KMS-11 (cell line): ENCODE data around the gene ADAMTSL4.

Source experiments
- H2AFZ ChIP-seq: fragments of 200-600 bp; sonication (generic); 2 replicates; pipeline ENCODE4 v1.6.1; 2016; ENCODE audit warnings: antibody characterized with exemption, mixed run types, low read depth
- H3K27ac ChIP-seq: fragments of 200-600 bp; sonication (generic); 2 replicates; pipeline ENCODE4 v1.6.1; 2016; ENCODE audit warnings: mild to moderate bottlenecking, mixed run types
- H3K27me3 ChIP-seq: fragments of 200-600 bp; sonication (generic); 2 replicates; pipeline ENCODE4 v1.6.1; 2017; ENCODE audit warnings: mild to moderate bottlenecking, low read depth, mixed run types, moderate library complexity; ENCODE audit not compliant: insufficient read depth
- H3K36me3 ChIP-seq: fragments of 200-600 bp; sonication (generic); 2 replicates; pipeline ENCODE4 v1.6.1; 2017; ENCODE audit warnings: mild to moderate bottlenecking, mixed run types; ENCODE audit not compliant: insufficient read depth
- H3K4me1 ChIP-seq: fragments of 200-600 bp; sonication (generic); 2 replicates; pipeline ENCODE4 v1.6.1; 2016; ENCODE audit warnings: mild to moderate bottlenecking, low read depth, mixed run types; ENCODE audit not compliant: poor library complexity, severe bottlenecking
- H3K4me2 ChIP-seq: fragments of 200-600 bp; sonication (generic); 2 replicates; pipeline ENCODE4 v1.7.0; 2016; ENCODE audit warnings: mild to moderate bottlenecking, mixed run types
- H3K4me3 ChIP-seq: fragments of 200-600 bp; sonication (generic); IDR thresholded peaks from 2 replicates; pipeline ENCODE4 v1.6.1; 2017; ENCODE audit warnings: low read depth, low read length, mixed read lengths; ENCODE audit not compliant: insufficient read depth
- H3K79me2 ChIP-seq: fragments of 200-600 bp; sonication (generic); 2 replicates; pipeline ENCODE4 v1.6.1; 2016; ENCODE audit warnings: low read depth, mixed run types; ENCODE audit not compliant: insufficient read depth
- H3K9ac ChIP-seq: fragments of 200-600 bp; sonication (generic); 2 replicates; pipeline ENCODE4 v1.6.1; 2016; ENCODE audit warnings: mild to moderate bottlenecking, mixed run types
- H4K20me1 ChIP-seq: fragments of 200-600 bp; sonication (generic); 2 replicates; pipeline ENCODE4 v1.6.1; 2016; ENCODE audit warnings: mild to moderate bottlenecking, mixed run types; ENCODE audit not compliant: insufficient read depth
- CTCF ChIP-seq: fragments of 200-600 bp; sonication (generic); conservative IDR thresholded peaks from 2 replicates; pipeline ENCODE4 v1.6.1; 2017; ENCODE audit warnings: low read depth, mild to moderate bottlenecking, antibody characterized with exemption, low read length, moderate library complexity, mixed read lengths

ADAMTSL4 gene

GRCh38 chr1:150555198-150555970 is 6.2 kb downstream of the ADAMTSL4 start:
- Histone ChIP-seq H3K4me1 (peaks cover 9% of the 10 kb centered on the region), H3K27me3 (peaks cover 17% of the 10 kb centered on the region; the same call in 1 of the 2 replicates), H3K79me2 (no peaks in the 10 kb centered on the region), H3K27ac (no peak overlapping the region), H3K9ac (no peak overlapping the region), H4K20me1 (no peaks in the 10 kb centered on the region), H3K4me2 (no peak overlapping the region), H3K36me3 (no peaks in the 10 kb centered on the region), H3K4me3 (no peak overlapping the region), H2AFZ (no peak overlapping the region)
- TF ChIP-seq CTCF = no peak

- Histone ChIP-seq H3K9ac (no peak overlapping the region), H3K4me2 (no peak overlapping the region), H3K36me3 (no peaks in the 10 kb centered on the region), H3K79me2 (0 out of 2 replicates have a peak, but pooled peaks cover 1% of the 10 kb centered on the region), H3K4me3 (no peak overlapping the region), H4K20me1 (no peaks in the 10 kb centered on the region), H3K4me1 (peaks cover 14% of the 10 kb centered on the region), H3K27me3 (peaks cover 9% of the 10 kb centered on the region; the same call in 1 of the 2 replicates), H3K27ac (no peak overlapping the region), H2AFZ (no peak overlapping the region)
- no peak for TF ChIP-seq CTCF
These were observed 7.0 kb downstream of the ADAMTSL4 start for GRCh38 chr1:150555971-150556865.

GRCh38 chr1:150557065-150557600 is 7.9 kb downstream of the ADAMTSL4 start:
- Histone ChIP-seq H3K4me1 (peaks cover 14% of the 10 kb centered on the region), H3K27ac (no peak overlapping the region), H3K4me3 (no peak overlapping the region), H3K4me2 (no peak overlapping the region), H3K9ac (no peak overlapping the region), H3K27me3 (no peaks in the 10 kb centered on the region; the same call in 1 of the 2 replicates), H3K36me3 (no peaks in the 10 kb centered on the region), H3K79me2 (0 out of 2 replicates have a peak, but pooled peaks cover 7% of the 10 kb centered on the region), H4K20me1 (no peaks in the 10 kb centered on the region), H2AFZ (no peak overlapping the region)
- no peak for TF ChIP-seq CTCF

GRCh38 chr1:150557813-150558212 is 8.6 kb downstream of the ADAMTSL4 start:
- Histone ChIP-seq H3K27me3 (no peaks in the 10 kb centered on the region), H3K4me3 (no peak overlapping the region), H3K4me1 (peaks cover 19% of the 10 kb centered on the region), H3K4me2 (no peak overlapping the region), H3K79me2 (0 out of 2 replicates have a peak, but pooled peaks cover 7% of the 10 kb centered on the region), H2AFZ (no peak overlapping the region), H4K20me1 (no peaks in the 10 kb centered on the region), H3K36me3 (no peaks in the 10 kb centered on the region), H3K27ac (no peak overlapping the region), H3K9ac (no peak overlapping the region)
- no peak for TF ChIP-seq CTCF
